Embryonic facial prominence (tissue), 1 donor: ENCODE measurements around the gene DLG5.

Experiments used
- DNase-seq: peaks from one replicate; pipeline ENCODE4 v3.0.0-alpha.2; 2016; ENCODE audit errors: extremely low spot score

DLG5 gene

GRCh38 chr10:77843264-77843663 is 83.3 kb downstream of the DLG5 start:
- no peak for DNase-seq

GRCh38 chr10:77842652-77843212 is 83.8 kb downstream of the DLG5 start:
- DNase-seq: no peak

GRCh38 chr10:77841711-77842375 is 84.7 kb downstream of the DLG5 start:
- DNase-seq: no peak

GRCh38 chr10:77840636-77841035 is 85.9 kb downstream of the DLG5 start:
- DNase-seq: no peak

- DNase-seq: no peak
These were observed 88.5 kb downstream of the DLG5 start for GRCh38 chr10:77837925-77838595.

- DNase-seq: no peak
These were observed 89.2 kb downstream of the DLG5 start for GRCh38 chr10:77837248-77837924.

- DNase-seq: no peak
These were observed 90.2 kb downstream of the DLG5 start for GRCh38 chr10:77836299-77836820.

- no peak for DNase-seq
These were observed 90.9 kb downstream of the DLG5 start for GRCh38 chr10:77835669-77836086.

GRCh38 chr10:77834943-77835668 is 91.4 kb downstream of the DLG5 start:
- DNase-seq: no peak

GRCh38 chr10:77834540-77834939 is 92.0 kb downstream of the DLG5 start:
- DNase-seq: no peak

GRCh38 chr10:77833792-77834191 is 92.8 kb downstream of the DLG5 start:
- no peak for DNase-seq

- no peak for DNase-seq
These were observed 93.3 kb downstream of the DLG5 start for GRCh38 chr10:77833225-77833624.

GRCh38 chr10:77832238-77832637 is 94.3 kb downstream of the DLG5 start:
- DNase-seq: no peak

- DNase-seq: no peak
These were observed 97.2 kb downstream of the DLG5 start for GRCh38 chr10:77829356-77829755.

- no peak for DNase-seq
These were observed 98.2 kb downstream of the DLG5 start for GRCh38 chr10:77828377-77828776.

GRCh38 chr10:77827366-77827765 is 99.2 kb downstream of the DLG5 start:
- DNase-seq: no peak

- DNase-seq: no peak
These were observed 100.6 kb downstream of the DLG5 start for GRCh38 chr10:77825965-77826364.

GRCh38 chr10:77824908-77825307 is 101.6 kb downstream of the DLG5 start:
- no peak for DNase-seq

- DNase-seq: no peak
These were observed 102.6 kb downstream of the DLG5 start for GRCh38 chr10:77823811-77824542.

GRCh38 chr10:77821551-77821950 is 105.0 kb downstream of the DLG5 start:
- no peak for DNase-seq

- no peak for DNase-seq
These were observed 105.5 kb downstream of the DLG5 start for GRCh38 chr10:77821036-77821435.
